SH-SY5Y (cell line): Measurements from ENCODE around the gene ZFHX3.

Experiments used
- GATA2 ChIP-seq: IDR thresholded peaks from 2 replicates; pipeline ENCODE4 v1.6.1; 2011; ENCODE audit warnings: mild to moderate bottlenecking, low read depth, low read length
- GATA3 ChIP-seq: IDR thresholded peaks from 2 replicates; pipeline ENCODE4 v1.6.1; 2011; ENCODE audit warnings: low read depth, mild to moderate bottlenecking, low read length, moderate library complexity

GRCh38 chr16:72978212-72978611, 69.7 kb downstream of the ZFHX3 start:
- no peak for TF ChIP-seq GATA2
- TF ChIP-seq GATA3, result no peak
